SIG-M5 treated with dmso at 0.1 percent for 504 hours (cell line): ENCODE results near the gene BMP6.
"Not testable (repeated sequence)": the region's sequence is repeated elsewhere in the genome, so short reads cannot be mapped to it uniquely, and the experiment has no call there.

ENCODE experiments used
- DNase-seq: peaks from one replicate; lab custom pipeline; 2025; ENCODE audit not compliant: unreplicated experiment; lab: John Stamatoyannopoulos, UW

The BMP6 gene

DNA sequence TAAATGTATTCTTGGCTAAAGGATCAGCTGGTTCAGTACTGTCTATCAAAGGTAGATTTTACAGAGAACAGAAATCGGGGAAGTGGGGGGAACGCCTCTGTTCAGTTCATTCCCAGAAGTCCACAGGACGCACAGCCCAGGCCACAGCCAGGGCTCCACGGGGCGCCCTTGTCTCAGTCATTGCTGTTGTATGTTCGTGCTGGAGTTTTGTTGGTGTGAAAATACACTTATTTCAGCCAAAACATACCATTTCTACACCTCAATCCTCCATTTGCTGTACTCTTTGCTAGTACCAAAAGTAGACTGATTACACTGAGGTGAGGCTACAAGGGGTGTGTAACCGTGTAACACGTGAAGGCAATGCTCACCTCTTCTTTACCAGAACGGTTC is 154.8 kb downstream of the BMP6 start:
- no peak for DNase-seq

- no peak for DNase-seq
These were observed 156.0 kb downstream of the BMP6 start for GRCh38 chr6:7881765-7882500.

- no peak for DNase-seq
These were observed 156.8 kb downstream of the BMP6 start for GRCh38 chr6:7882505-7883257.

DNA sequence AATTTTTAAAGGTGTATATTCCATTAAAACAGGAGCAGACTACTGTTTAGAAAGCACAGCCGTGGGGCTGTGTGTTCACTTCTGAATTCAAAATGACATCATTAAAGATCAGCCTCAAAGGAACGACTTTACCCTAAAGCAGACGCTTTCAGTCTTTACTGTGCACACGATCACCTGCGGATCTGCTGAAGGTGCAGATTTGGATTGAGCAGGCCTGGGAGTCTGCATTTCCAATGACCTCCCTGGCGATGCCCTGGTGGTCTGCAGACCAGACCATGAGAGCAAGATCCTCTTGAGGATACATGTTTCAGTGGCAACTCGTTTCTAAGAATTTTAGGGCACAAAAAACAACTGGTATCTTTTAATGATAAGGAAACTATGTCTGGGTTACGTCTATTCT is 157.5 kb downstream of the BMP6 start:
- DNase-seq = no peak

- DNase-seq = no peak
These were observed 160.2 kb downstream of the BMP6 start for GRCh38 chr6:7886132-7886531.

GRCh38 chr6:7887278-7887991 is 161.5 kb downstream of the BMP6 start:
- DNase-seq = no peak

DNA sequence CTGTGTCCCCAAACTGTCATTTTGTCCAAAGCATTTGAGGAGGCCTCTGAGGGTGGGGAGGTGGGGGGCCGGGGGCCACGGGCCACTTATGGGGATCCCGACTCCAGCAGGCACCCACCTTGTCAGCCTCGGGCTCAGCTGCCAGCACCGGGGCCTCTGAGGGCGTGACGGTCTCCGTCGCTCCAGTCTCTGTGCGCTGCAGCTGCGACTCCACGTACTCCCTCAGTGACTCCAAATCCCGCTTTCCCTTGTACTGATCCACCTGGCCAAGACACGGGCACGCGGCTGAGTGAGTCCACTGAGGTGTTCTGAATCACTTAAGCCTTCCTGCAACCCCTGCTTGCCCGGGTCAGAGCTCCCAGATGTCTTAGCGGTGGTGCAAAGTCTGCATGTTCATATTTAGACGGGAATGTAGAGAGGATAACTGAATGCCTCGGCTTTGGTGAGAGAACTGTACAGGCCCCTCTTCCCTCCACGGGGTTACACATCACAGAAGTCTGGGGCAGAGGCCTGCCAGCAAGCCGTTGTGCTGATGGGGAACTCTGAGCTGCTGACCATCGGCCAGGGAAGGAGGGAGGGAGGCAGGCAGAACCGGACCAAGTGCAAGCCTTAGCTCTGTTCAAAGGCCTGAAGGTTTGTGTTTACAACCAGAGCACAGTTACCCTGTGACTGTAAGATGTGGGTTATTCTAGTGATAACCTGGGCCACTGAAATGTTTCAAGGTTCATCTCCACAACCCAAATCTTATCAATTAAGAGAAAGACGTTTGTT is 162.9 kb downstream of the BMP6 start:
- no peak for DNase-seq

DNA sequence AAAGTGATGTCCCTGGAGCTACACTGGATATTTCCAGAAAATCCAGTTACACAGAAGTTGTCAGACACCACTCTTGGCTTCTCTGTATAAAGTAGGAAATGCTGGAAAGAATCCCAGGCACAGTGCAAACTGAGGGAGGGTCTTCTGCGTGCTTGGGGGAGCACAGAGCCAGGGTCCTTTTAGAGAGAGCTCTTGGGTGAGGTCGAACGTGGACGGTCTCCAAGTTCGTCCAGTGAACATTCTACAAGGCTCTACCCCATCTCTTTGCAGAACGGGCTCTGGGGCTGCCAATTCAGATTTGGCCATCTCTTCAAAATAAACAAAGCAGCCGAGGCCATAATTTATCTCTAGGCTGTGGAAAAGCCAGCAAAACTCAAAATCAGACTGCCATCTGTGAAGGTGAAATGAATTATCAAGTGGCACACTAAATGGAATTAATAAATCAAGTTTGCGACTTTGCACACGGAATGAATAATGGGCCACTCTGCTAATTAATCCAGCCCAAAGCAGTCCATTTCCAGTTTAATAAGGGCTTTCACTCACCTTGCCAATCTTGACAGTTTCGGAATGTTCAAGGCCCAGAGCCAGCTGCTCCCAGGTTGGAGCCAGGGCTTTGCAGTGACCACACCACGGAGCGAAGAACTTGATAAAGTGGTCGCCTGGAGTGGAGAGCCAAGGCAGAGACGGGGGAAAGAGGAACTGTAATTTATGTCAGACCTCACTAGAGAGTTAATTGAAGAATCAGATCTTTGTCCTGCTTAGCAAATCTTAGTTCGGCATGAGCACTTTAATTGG is 165.4 kb downstream of the BMP6 start:
- no peak for DNase-seq

DNA sequence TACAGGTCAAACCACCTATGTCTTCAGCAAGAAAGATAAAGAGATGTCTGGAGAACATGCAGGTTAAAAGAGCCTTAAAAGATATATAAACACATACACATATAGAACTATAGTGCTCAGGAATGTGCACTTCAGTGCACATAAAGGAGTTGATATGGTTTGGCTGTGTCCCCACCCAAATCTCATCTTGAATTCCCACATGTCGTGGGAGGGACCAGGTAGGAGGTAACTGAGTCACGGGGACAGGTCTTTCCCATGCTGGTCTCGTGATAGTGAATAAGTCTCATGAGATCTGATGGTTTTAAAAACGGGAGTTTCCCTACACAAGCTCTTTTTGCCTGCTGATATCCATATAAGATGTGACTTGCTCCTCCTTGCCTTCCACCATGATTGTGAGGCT is 166.5 kb downstream of the BMP6 start:
- not testable (repeated sequence) for DNase-seq

DNA sequence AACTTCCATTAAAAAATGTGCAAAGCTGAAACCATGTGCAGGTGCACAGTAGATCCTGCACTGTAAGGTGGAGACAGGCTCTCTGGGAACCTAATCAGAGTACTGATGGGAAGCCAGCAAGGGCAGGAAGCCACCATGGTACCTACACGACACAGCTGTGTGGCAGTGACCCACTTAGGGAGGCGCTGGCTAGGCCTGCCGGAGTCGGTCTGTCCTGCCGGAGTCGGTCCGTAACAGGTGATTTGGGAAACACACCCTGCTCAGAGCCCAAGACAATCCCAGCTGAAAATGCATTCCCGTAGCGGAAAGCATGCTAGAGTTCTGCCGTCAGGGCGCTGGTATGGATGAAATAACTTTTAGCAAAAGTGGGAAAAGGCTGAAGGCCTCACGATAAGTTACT is 167.4 kb downstream of the BMP6 start:
- no peak for DNase-seq

- no peak for DNase-seq
These were observed 168.6 kb downstream of the BMP6 start for GRCh38 chr6:7894262-7895124.

- no peak for DNase-seq
These were observed 169.2 kb downstream of the BMP6 start for GRCh38 chr6:7895125-7895423.

- DNase-seq = no peak
These were observed 170.6 kb downstream of the BMP6 start for GRCh38 chr6:7896465-7896987.

DNA sequence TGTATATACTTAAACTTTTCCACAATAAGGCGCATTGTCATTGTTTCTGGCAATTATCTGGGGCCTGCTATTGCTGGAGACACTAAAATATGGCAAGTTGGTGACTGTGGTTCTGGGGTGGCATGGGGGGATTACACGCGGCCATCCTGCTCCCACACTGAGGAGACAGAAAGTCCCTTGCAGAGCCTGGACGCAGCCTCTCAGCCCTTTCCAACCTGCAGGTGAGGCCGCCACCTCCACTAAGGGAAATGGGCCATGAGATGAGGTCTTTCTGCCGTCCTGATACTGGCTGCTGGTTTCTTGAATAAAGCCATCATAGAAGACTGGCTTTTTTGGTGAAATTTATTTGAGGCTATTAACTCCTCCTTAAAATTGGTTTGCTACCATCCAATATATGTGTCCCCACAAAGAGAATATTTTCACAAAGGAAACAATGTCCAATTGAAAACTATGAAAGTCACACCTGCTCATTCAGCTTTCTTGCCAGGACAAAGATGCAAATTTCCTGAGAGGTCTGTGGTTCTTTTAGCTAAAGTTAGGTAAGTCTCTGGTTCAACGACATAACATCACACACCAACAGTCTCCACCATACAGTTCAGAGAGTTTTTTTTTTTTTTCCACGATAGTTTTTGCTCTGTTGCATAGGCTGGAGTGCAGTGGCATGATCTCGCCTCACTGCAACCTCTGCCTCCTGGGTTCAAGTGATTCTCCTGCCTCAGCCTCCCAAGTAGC is 171.7 kb downstream of the BMP6 start:
- no peak for DNase-seq

DNA sequence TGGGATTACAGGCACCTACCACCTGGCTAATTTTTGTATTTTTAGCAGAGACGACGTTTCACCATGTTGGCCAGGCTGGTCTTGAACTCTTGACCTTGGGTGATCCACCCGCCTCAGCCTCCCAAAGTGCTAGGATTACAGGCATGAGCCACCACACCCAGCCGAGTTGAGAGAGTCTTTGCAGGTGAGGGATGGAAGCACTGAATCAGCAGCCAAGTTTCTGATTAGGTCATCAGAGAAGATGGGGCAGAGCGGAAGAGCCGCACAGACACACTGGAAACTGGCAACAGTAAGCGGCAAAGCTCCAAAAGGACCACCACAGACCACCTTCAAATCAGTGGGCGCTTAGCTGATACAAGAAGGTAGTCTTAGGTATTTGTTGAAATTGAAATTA is 172.3 kb downstream of the BMP6 start:
- not testable (repeated sequence) for DNase-seq

- no peak for DNase-seq
These were observed 173.4 kb downstream of the BMP6 start for GRCh38 chr6:7899101-7899888.

DNA sequence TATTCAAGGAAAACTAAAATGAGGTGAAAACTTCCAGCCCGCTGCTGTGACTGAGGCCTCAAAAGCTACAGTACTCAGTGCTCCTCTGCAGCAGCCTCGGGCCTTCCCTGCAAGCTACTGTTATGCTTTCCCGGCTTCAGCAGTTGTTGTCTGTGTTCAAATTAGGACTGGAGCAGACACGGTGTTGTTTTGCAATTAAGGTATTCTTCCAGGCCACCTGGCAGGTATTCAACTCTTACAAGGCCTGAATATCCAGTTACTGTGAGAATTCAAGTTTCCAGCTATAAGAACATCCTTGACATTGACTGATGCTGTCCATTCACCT is 174.0 kb downstream of the BMP6 start:
- no peak for DNase-seq

DNA sequence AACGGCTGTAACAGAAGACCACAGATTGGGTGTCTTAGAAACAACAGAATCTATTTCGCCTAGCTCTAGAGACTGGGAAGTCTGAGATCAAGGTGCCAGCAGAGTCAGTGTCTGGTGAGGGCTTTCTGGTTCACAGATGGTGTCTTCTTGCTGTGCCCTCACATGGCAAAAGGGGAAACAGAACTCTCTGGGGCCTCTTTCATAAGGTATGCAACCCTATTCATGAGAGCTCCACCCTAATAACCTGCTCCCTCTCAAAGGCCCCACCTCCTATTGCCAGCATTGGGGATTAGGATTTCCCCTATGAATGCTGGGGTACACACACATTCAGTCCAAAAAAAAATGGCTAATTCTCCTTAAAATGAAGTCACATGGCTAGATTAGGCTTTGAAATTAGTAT is 174.7 kb downstream of the BMP6 start:
- DNase-seq = no peak
